Neuron (in vitro differentiated cells): ENCODE data around the gene COL9A2.

Experiments used
- H2AFZ ChIP-seq: one replicate; pipeline ENCODE4 v1.6.1; 2013; ENCODE audit warnings: low read depth, mild to moderate bottlenecking, inconsistent platforms, low read length, moderate library complexity
- H3K27me3 ChIP-seq: one replicate; pipeline ENCODE4 v1.6.1; 2013; ENCODE audit warnings: low read length; ENCODE audit not compliant: insufficient read depth
- H3K36me3 ChIP-seq: one replicate; pipeline ENCODE4 v1.6.1; 2013; ENCODE audit warnings: low read length; ENCODE audit not compliant: insufficient read depth
- H3K4me1 ChIP-seq: one replicate; pipeline ENCODE4 v1.6.1; 2013; ENCODE audit warnings: low read length; ENCODE audit not compliant: insufficient read depth
- H3K4me3 ChIP-seq: 2 replicates; pipeline ENCODE4 v1.5.1; 2013; ENCODE audit warnings: mild to moderate bottlenecking, low read length, moderate library complexity
- H3K9me3 ChIP-seq: one replicate; pipeline ENCODE4 v1.6.1; 2013; ENCODE audit warnings: low read length

Gene COL9A2

DNA sequence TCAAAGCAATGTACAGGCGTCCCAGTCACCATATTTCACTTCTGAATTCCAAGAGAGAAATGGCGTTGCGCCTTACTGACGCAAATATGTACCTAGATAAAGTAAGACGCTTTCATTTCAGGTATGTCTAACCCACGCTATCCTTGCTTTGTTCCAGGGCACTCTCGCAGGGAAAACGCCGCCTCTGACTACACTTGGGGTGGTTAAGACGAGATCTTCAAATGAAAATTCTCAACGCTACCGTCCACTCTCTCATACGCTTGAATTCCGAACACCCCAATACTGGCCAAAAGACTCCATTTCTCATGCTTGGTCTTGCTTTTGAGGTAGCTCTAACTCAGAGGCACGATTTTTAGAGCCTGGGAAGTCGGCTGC lies 59.8 kb downstream of the COL9A2 start:
- Histone ChIP-seq H3K9me3 (no peaks in the 10 kb centered on the region), H3K27me3 (no peaks in the 10 kb centered on the region), H2AFZ (peak overlapping the region; percentile 88), H3K36me3 (peaks cover 24% of the 10 kb centered on the region), H3K4me1 (peaks cover 17% of the 10 kb centered on the region), H3K4me3 (peak overlapping the region; percentile 86)

DNA sequence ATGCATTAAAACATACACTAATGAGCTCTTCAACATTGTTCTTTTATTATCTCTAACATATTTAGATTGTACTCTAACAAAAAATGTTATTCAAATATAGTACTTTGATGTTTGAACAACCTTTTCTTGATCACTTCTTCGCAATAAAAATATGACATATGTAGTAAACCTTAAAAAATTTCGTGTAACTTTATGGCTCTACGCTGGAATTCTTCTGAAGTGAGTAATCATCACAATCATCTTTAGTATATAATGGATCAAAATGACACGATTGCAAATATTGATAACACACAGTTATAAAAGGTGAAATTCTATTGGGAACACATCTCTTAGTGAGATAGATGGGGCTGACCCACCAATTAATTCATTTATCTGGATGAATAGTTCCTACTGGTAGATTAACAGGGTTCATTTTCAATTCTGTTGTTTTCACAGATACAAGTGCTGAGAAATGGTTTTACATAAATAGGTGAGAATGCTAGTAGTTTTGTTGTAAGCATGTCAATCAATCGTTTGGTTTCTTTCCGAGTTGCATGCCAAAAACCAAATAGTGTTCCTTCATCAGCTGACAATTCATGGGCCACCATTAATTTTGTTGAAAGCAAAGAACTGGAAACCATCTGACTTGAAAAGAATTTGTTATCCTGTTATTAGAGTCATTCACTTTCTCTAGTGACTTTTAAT lies 60.5 kb downstream of the COL9A2 start:
- Histone ChIP-seq H3K36me3 (peaks cover 18% of the 10 kb centered on the region), H2AFZ (no peak overlapping the region), H3K27me3 (no peaks in the 10 kb centered on the region), H3K4me3 (peak overlapping the region; percentile 86), H3K4me1 (peaks cover 17% of the 10 kb centered on the region), H3K9me3 (no peaks in the 10 kb centered on the region)

GRCh38 chr1:40255231-40255630 lies 61.9 kb downstream of the COL9A2 start:
- no peak overlapping the region for H2AFZ ChIP-seq
- H3K27me3 ChIP-seq = no peaks in the 10 kb centered on the region
- peaks cover 17% of the 10 kb centered on the region for H3K4me1 ChIP-seq
- H3K9me3 ChIP-seq = no peaks in the 10 kb centered on the region
- peaks cover 5% of the 10 kb centered on the region for H3K36me3 ChIP-seq
- no peak overlapping the region for H3K4me3 ChIP-seq

GRCh38 chr1:40252601-40253000 lies 64.5 kb downstream of the COL9A2 start:
- Histone ChIP-seq H3K4me1 (peaks cover 9% of the 10 kb centered on the region), H3K36me3 (no peaks in the 10 kb centered on the region), H2AFZ (no peak overlapping the region), H3K27me3 (no peaks in the 10 kb centered on the region), H3K9me3 (no peaks in the 10 kb centered on the region), H3K4me3 (no peak overlapping the region)

GRCh38 chr1:40251456-40251855 lies 65.6 kb downstream of the COL9A2 start:
- no peaks in the 10 kb centered on the region for H3K9me3 ChIP-seq
- no peaks in the 10 kb centered on the region for H3K27me3 ChIP-seq
- no peaks in the 10 kb centered on the region for H3K36me3 ChIP-seq
- no peak overlapping the region for H2AFZ ChIP-seq
- H3K4me1 ChIP-seq = peaks cover 5% of the 10 kb centered on the region
- H3K4me3 ChIP-seq = no peak overlapping the region
